ENCODE data around the gene TRIM17.

The TRIM17 gene

DNA sequence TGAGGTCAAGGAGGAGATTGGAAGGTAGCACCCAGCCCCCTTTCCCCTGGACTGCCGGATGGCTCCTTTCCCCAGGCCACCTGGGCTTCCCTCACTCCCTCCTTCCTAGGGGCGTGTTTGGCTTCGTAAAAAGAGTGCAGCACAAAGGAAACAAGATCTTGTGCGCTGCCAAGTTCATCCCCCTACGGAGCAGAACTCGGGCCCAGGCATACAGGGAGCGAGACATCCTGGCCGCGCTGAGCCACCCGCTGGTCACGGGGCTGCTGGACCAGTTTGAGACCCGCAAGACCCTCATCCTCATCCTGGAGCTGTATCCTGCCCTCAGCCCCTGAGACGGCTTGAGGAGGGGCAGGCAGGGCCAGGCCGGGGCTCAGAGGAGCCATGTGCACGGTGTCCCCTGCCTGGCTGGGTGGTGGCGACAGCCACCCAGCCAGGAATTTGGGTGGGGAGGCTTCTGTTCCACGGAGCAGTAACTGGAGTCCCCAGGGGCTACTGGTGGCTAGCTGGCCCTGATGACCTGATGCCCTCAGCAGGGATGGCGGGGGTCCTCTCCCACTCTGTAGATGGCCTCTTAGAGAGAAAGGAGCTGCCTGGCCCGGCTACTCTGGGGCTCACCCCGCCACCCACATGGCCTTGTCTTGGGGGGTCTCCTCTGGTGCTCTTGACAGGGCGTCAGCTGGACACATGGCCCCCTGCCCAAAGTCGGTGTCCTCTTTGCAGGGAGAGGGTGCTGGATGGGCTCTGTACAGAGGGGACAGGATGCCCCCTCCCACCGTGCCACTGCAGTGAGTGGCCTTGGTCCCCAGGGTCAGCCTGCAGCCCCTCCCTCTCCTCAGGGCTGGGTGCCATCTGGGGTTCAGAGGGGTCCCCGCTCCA is 49.6 kb downstream of the TRIM17 start:
- no peaks in the 10 kb centered on the region for H3K36me3 ChIP-seq (ENCODE audit: insufficient read depth, insufficient read length, low read length)
- H3K4me3 ChIP-seq (ENCODE audit: insufficient read length, low read depth): no peak overlapping the region
- no peak for TF ChIP-seq SUZ12 (IDR thresholded peaks at IDR 0.05; ENCODE audit: extremely low read depth, insufficient read depth, insufficient read length)
- no peak for TF ChIP-seq ZNF274 (IDR thresholded peaks at IDR 0.05; ENCODE audit: low read depth, low read length)
- TF ChIP-seq YY1 (IDR thresholded peaks at IDR 0.05; ENCODE audit: insufficient read depth, insufficient read length): no peak
- H3K27me3 ChIP-seq (ENCODE audit: insufficient read depth, insufficient read length): no peaks in the 10 kb centered on the region
- H3K9me3 ChIP-seq (ENCODE audit: insufficient read depth, low read length): no peaks in the 10 kb centered on the region
- peaks cover 50% of the 10 kb centered on the region for H3K4me1 ChIP-seq (ENCODE audit: insufficient read depth, insufficient read length)
- peak overlapping the region; percentile 26 for H3K9ac ChIP-seq (ENCODE audit: insufficient read length, low read depth)
- no peak for DNase-seq (ENCODE audit: low read depth, low spot score)

DNA sequence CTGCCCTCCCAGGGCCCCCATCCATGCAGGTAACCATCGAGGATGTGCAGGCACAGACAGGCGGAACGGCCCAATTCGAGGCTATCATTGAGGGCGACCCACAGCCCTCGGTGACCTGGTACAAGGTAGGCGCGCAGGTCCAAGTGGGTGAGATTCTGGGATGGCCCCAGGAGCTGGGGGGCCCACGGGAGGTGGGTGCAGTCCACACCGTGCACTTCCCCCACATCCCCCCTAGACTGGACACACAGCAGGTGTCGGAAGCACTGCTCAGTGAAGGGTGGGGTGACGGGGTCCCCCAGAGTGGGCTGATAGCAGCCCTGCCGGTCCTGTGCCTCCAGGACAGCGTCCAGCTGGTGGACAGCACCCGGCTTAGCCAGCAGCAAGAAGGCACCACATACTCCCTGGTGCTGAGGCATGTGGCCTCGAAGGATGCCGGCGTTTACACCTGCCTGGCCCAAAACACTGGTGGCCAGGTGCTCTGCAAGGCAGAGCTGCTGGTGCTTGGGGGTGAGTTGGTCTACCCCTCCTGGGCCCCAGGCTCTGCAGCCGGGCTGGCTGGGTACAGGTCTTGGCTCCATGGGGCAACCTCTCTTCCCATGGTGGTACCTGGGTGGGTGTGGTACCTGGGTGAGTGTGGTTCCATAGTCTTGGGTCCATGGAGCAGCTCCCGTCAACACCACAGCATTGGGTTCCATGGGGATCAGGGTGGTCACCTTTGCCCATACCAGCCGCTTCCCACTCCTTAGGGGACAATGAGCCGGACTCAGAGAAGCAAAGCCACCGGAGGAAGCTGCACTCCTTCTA is 50.4 kb downstream of the TRIM17 start:
- no peaks in the 10 kb centered on the region for H3K36me3 ChIP-seq (ENCODE audit: insufficient read depth, insufficient read length, low read length)
- no peaks in the 10 kb centered on the region for H3K27me3 ChIP-seq (ENCODE audit: insufficient read depth, insufficient read length)
- H3K4me1 ChIP-seq (ENCODE audit: insufficient read depth, insufficient read length): peaks cover 51% of the 10 kb centered on the region
- no peak overlapping the region for H3K4me3 ChIP-seq (ENCODE audit: insufficient read length, low read depth)
- H3K9ac ChIP-seq (ENCODE audit: insufficient read length, low read depth): no peak overlapping the region
- TF ChIP-seq ZNF274 (IDR thresholded peaks at IDR 0.05; ENCODE audit: low read depth, low read length) (no peak), YY1 (IDR thresholded peaks at IDR 0.05; ENCODE audit: insufficient read depth, insufficient read length) (no peak), SUZ12 (IDR thresholded peaks at IDR 0.05; ENCODE audit: extremely low read depth, insufficient read depth, insufficient read length) (no peak)
- DNase-seq (ENCODE audit: low read depth, low spot score): no peak
- H3K9me3 ChIP-seq (ENCODE audit: insufficient read depth, low read length): no peaks in the 10 kb centered on the region

- Histone ChIP-seq H3K9me3 (ENCODE audit: insufficient read depth, low read length) (no peaks in the 10 kb centered on the region), H3K4me1 (ENCODE audit: insufficient read depth, insufficient read length) (peaks cover 43% of the 10 kb centered on the region), H3K27me3 (ENCODE audit: insufficient read depth, insufficient read length) (no peaks in the 10 kb centered on the region), H3K9ac (ENCODE audit: insufficient read length, low read depth) (no peak overlapping the region), H3K36me3 (ENCODE audit: insufficient read depth, insufficient read length, low read length) (no peaks in the 10 kb centered on the region), H3K4me3 (ENCODE audit: insufficient read length, low read depth) (no peak overlapping the region)
- no peak for DNase-seq (ENCODE audit: low read depth, low spot score)
- TF ChIP-seq SUZ12 (IDR thresholded peaks at IDR 0.05; ENCODE audit: extremely low read depth, insufficient read depth, insufficient read length): no peak
- TF ChIP-seq YY1 (IDR thresholded peaks at IDR 0.05; ENCODE audit: insufficient read depth, insufficient read length): no peak
- TF ChIP-seq ZNF274 (IDR thresholded peaks at IDR 0.05; ENCODE audit: low read depth, low read length): no peak
Observed at GRCh38 chr1:228365271-228366061, 51.2 kb downstream of the TRIM17 start.

- no peak for DNase-seq (ENCODE audit: low read depth, low spot score)
- peaks cover 36% of the 10 kb centered on the region for H3K4me1 ChIP-seq (ENCODE audit: insufficient read depth, insufficient read length)
- no peak overlapping the region for H3K4me3 ChIP-seq (ENCODE audit: insufficient read length, low read depth)
- H3K36me3 ChIP-seq (ENCODE audit: insufficient read depth, insufficient read length, low read length): no peaks in the 10 kb centered on the region
- TF ChIP-seq SUZ12 (IDR thresholded peaks at IDR 0.05; ENCODE audit: extremely low read depth, insufficient read depth, insufficient read length): no peak
- TF ChIP-seq YY1 (IDR thresholded peaks at IDR 0.05; ENCODE audit: insufficient read depth, insufficient read length): no peak
- no peak for TF ChIP-seq ZNF274 (IDR thresholded peaks at IDR 0.05; ENCODE audit: low read depth, low read length)
- H3K27me3 ChIP-seq (ENCODE audit: insufficient read depth, insufficient read length): no peaks in the 10 kb centered on the region
- no peaks in the 10 kb centered on the region for H3K9me3 ChIP-seq (ENCODE audit: insufficient read depth, low read length)
- H3K9ac ChIP-seq (ENCODE audit: insufficient read length, low read depth): no peak overlapping the region
Observed at GRCh38 chr1:228364706-228365213, 51.9 kb downstream of the TRIM17 start.

GRCh38 chr1:228364068-228364705 is 52.5 kb downstream of the TRIM17 start:
- no peak for TF ChIP-seq YY1 (IDR thresholded peaks at IDR 0.05; ENCODE audit: insufficient read depth, insufficient read length)
- no peak for TF ChIP-seq SUZ12 (IDR thresholded peaks at IDR 0.05; ENCODE audit: extremely low read depth, insufficient read depth, insufficient read length)
- no peak for TF ChIP-seq ZNF274 (IDR thresholded peaks at IDR 0.05; ENCODE audit: low read depth, low read length)
- peaks cover 35% of the 10 kb centered on the region for H3K4me1 ChIP-seq (ENCODE audit: insufficient read depth, insufficient read length)
- no peaks in the 10 kb centered on the region for H3K36me3 ChIP-seq (ENCODE audit: insufficient read depth, insufficient read length, low read length)
- H3K4me3 ChIP-seq (ENCODE audit: insufficient read length, low read depth): no peak overlapping the region
- no peak for DNase-seq (ENCODE audit: low read depth, low spot score)
- H3K9ac ChIP-seq (ENCODE audit: insufficient read length, low read depth): no peak overlapping the region
- no peaks in the 10 kb centered on the region for H3K9me3 ChIP-seq (ENCODE audit: insufficient read depth, low read length)
- H3K27me3 ChIP-seq (ENCODE audit: insufficient read depth, insufficient read length): no peaks in the 10 kb centered on the region

- H3K9me3 ChIP-seq (ENCODE audit: insufficient read depth, low read length): peaks cover 3% of the 10 kb centered on the region
- no peaks in the 10 kb centered on the region for H3K36me3 ChIP-seq (ENCODE audit: insufficient read depth, insufficient read length, low read length)
- H3K27me3 ChIP-seq (ENCODE audit: insufficient read depth, insufficient read length): no peaks in the 10 kb centered on the region
- no peak overlapping the region for H3K9ac ChIP-seq (ENCODE audit: insufficient read length, low read depth)
- H3K4me3 ChIP-seq (ENCODE audit: insufficient read length, low read depth): no peak overlapping the region
- TF ChIP-seq SUZ12 (IDR thresholded peaks at IDR 0.05; ENCODE audit: extremely low read depth, insufficient read depth, insufficient read length): no peak
- TF ChIP-seq YY1 (IDR thresholded peaks at IDR 0.05; ENCODE audit: insufficient read depth, insufficient read length): no peak
- TF ChIP-seq ZNF274 (IDR thresholded peaks at IDR 0.05; ENCODE audit: low read depth, low read length): no peak
- H3K4me1 ChIP-seq (ENCODE audit: insufficient read depth, insufficient read length): peaks cover 35% of the 10 kb centered on the region
- no peak for DNase-seq (ENCODE audit: low read depth, low spot score)
Observed at GRCh38 chr1:228363686-228364067, 53.0 kb downstream of the TRIM17 start.
